HG02588 (cell line): ENCODE data around the gene NAIF1.
"Not testable (repeated sequence)": the region's sequence is repeated elsewhere in the genome, so short reads cannot be mapped to it uniquely, and the experiment has no call there.

Experiments
- ATAC-seq: cut with Tn5 transposase; IDR thresholded peaks from one replicate; pipeline ENCODE4 v1.9.1; 2021; ENCODE audit warnings: mild to moderate bottlenecking, moderate library complexity; ENCODE audit not compliant: unreplicated experiment

NAIF1 gene

DNA sequence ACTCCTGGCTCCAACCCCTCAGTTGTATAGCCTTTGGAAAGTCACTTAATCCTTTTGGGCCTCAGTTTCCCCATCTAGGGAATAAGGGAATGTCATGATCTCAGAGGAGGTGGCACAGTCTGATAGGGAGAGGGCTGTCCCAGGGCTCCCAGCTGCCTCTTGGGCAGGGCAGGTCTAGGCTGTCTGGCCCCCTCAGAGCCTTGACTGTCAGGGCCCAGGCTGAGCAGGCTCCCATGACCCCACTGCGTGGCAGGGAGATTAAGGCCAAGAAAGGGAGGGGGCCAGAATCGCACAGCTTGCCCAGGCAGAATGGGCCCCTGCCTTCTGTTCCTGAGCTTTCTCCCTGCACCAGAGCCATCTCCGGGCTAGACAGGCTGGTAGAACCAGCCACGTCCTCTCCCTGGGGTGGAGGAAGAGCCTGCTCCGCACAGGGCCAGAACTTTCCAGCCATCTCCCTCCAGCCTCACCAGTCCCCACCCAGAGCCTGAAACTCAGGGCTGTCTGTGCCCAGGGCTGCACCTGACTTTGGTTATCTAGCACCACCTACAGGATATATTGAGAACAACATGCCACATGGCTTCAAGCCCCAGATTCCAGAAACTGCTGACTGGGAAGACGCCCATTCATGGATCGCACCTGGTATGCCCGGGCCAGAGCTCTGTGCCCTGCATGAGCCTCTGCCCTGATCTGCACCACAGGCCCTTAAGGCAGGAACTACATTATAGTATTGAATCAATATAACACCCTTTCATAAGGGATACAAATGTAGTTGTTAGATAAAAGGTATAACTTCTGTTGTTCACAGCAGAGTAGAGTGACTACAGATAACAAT lies 32.1 kb downstream of the NAIF1 start:
- no peak for ATAC-seq

DNA sequence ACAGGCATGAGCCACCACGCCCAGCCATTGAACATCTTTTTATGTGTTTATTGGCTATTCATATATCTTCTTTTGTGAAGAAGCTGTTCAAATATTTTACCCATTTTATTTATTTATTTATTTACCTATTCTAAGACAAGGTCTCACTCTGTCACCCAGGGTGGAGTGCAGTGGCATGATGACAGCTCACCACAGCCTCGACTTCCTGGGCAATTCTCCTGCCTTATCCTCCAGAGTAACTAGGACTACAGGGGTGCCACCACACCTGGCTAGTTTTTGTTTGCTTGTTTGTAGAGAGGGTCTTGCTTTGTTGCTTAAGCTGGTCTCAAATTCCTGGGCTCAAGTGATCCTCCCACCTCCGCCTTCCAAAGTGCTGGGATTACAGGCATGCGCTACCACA lies 33.5 kb downstream of the NAIF1 start:
- ATAC-seq: no peak

DNA sequence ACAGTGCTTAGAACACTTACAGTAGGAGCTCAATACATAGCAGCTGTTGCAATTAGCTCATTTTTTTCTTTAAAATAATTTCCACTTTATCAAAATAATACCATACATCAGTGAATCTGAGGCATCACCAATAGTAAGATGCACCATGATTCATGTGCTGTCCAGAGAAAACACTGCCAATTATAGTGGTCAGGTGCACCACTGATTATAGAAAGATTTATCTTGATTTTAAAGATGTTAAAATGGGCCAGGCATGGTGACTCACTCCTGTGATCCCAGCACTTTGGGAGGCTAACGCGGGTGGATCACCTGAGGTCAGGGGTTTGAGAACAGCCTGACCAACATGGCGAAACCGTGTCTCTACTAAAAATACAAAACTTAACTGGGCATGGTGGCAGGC lies 39.4 kb downstream of the NAIF1 start:
- no peak for ATAC-seq

DNA sequence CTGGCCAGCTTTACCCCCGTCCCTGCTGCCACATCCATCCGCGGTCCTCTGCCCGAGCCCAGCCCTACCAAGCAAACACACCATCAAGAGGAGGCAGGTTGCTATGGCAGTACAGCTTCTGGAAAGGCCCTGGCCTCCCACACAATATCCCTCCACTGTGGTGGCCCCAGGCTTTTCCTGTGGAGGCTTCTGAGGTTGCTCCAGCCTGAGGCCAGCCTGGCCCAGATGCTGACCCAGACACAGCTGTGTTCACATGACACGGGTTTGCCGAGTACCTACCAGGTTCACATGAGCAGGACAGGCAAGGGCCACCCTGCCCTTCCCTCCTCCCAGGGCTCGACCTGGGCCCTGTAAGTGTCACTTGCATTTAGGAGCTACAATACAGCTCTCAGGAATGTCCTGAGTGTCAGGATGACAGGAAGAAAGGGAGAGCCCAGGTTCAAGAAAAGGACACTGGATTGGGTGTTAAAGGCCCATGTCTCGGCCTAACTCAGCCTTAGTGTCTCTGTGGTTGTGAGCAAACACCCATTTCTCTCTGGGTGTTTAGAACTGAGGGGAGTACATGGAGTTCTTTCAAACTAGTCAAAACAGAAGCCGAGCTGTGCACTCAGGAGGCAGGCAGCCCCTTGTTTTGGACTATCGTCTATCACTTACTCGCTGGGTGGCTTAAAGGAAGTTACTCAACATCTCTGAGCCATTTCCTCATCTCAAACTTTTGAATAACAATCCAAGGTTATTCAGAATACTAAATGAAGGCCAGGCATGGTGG lies 40.2 kb downstream of the NAIF1 start:
- ATAC-seq: no peak

DNA sequence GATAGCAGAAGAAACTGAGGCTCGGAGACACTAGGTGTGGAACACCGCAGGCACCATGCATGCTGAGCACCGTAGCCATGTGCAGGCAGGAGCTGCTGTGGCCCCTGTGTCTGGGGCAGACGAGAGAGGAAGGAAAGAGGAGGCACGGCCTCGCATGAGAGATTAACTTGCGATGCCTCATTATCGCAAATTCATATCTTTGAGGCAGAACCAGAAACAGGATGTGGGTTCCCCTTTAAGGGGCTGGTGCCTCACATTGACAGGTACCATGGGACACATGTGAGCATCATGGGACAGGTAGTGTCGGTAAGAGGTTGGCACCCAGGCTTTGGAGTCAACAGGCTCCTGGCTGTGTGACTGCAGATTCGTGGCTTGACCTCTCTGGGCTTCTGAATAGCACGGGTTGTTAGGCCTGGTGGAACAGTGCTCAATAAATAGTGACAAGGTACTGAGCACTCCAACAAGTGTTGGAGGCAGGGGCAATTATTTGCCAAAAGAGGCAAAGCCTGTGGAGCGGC lies 40.8 kb downstream of the NAIF1 start:
- no peak for ATAC-seq

DNA sequence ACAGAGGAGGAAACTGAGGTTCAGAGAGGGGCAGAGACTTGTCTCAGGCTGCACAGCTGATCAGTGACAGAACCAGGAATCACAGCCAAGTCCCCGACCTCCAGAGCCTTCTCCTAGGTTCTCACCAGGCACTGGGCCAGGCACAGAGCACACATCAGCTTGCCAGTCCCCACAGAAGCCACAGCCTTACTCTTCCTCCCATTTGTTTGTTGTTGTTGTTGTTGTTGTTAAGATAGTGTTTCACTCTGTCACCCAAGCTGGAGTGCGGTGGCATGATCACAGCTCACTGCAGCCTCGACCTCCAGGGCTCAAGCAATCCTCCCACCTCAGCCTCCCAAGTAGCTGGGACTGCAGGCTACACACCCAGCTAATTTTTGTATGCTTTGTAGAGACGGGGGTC lies 41.4 kb downstream of the NAIF1 start:
- no peak for ATAC-seq

DNA sequence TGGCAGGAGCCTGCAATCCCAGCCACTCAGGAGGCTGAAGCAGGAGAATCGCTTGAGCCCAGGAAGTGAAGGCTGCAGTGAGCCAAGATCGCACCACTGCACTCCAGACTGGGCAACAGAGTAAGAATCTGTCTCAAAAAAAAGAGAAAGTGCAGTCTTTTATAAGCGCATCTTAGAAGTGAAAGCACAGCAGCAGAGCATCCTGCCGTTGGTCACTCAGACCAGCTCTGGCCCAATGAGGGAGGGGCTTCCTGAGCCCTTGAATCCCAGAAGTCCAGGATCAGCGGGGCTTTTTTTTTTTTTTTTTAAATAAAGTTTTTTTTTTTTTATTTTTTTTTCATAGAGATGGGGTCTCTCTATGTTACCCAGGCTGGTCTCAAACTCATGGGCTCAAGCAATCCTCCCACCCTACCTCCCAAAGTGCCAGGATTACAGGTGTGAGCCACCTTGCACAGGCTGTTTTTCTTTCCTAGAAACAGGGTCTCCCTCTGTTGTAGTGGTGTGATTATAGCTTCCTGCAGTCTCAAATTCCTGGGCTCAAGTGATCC lies 42.3 kb downstream of the NAIF1 start:
- ATAC-seq: no peak

DNA sequence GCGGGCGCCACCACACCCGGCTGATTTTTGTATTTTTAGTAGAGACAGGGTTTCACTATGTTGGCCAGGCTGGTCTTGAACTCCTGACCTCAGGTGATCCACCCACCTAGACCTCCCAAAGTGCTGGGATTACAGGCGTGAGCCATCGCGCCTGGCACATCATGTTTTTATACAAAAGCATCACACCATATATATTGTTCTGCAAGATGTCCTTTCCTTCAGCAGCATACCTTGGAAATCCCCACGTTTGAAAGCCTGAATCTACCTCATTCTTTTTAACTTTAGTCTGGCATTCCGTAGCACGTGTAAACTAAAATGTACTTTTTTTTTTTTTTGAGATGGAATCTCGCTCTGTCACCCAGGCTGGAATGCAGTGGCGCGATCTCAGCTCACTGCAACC lies 43.4 kb downstream of the NAIF1 start:
- not testable (repeated sequence) for ATAC-seq

DNA sequence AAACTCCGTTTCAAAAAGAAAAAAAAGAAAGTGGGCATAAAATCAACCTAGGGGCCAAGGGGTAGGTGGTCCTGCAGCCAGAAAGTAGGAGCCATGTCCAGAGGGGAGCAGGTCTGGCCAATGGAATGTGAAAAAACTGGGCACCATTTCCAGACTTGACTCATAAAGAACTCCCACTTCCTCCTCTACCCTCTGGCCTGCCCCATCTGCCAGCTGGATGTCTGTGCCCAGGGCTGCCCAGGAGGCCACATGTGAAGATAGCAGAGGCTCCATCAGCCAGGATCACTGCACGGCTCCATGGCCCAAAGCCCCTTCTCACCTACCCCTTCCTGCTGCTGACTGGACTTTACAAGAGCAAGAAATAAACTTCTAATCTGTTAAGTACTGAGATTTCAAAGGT lies 44.2 kb downstream of the NAIF1 start:
- ATAC-seq: no peak

DNA sequence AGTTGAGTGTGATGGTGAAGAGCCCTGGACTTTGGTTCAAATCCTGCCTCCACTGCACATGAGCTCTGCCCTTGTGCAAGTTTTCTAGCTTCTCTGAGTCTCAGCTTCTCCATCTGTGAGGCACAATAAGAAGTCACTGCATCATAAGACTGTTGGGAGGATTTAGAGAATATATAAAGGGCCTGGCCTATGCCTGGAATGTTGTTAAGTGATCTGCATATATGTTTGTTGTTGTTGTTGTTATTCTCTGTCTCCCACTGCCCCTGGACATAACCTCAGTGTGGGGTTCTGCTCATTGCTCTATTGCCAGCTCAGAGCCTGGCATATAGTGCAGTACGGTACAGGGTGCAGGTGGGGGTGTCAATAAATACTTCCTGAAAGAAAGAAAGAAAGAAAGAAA lies 46.0 kb downstream of the NAIF1 start:
- no peak for ATAC-seq

DNA sequence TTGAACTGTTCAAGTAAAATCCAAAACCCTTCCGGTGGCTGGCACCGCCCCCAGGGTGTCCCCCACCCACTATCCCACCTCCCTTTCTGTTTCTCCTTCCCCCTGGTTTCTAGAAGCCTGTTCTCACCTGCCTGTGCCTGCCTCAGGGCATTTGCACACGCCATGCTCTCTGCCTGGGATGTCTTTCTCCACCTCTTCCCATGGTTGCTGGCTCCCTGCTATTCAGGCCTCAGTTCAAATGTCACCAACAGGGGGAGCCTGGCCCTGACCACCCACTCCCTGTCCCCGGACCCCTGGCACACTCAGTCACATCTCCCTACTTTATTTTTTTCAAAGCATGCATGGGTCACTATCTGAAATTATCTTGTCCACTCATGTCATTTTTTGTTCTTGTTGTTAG lies 46.4 kb downstream of the NAIF1 start:
- ATAC-seq: no peak

DNA sequence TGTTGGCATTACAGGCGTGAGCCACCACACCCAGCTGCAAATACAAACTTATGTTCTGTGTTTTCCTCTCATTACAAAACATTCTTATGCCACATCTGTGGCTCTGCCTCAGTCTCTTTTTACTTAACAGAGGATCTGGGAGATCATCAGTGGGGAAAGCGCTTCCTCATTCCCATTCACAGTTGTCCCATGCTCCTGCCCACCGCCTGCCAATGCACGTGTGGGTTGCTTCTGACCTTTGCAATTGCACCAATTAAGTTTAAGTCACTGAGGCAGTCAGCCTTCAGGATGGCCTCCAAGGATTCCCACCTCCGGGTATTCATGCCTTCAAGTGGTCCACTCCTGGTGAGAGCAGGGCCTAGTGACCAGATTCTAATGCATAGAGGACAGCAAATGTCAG lies 51.4 kb downstream of the NAIF1 start:
- no peak for ATAC-seq
